ENCODE results near the gene ENDOD1.

The ENDOD1 gene

DNA sequence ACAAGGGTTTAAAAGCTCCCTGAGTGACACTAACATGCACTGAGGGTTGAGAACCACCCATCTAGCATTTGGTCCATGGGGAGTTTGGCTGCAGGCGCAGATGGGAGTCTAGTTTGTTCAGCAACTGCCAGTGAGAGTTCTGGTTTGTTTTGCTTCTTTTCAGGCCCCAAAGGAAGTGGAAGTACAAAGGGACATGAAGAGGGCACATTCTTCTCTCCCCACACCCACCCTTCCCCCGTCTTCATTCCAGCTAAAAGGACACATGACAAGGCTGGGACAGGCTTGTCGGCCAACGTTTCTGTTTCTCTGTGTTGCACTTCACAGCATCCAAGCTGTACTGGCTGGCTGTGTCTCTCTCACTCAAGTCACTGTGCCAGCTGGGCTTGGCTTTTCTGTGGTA, 8.2 kb upstream of the ENDOD1 start:
- Histone ChIP-seq H3K36me3 (ENCODE audit: control insufficient read depth, insufficient read depth, low read length) (no peaks in the 10 kb centered on the region), H3K4me1 (ENCODE audit: control insufficient read depth, insufficient read depth, low read length) (no peaks in the 10 kb centered on the region), H3K9me3 (ENCODE audit: control insufficient read depth, low read length) (no peaks in the 10 kb centered on the region), H3K9ac (ENCODE audit: low read length) (no peak overlapping the region), H3K4me3 (ENCODE audit: low read length) (no peak overlapping the region), H3K27me3 (ENCODE audit: control insufficient read depth, insufficient read depth, low read length) (no peaks in the 10 kb centered on the region)

DNA sequence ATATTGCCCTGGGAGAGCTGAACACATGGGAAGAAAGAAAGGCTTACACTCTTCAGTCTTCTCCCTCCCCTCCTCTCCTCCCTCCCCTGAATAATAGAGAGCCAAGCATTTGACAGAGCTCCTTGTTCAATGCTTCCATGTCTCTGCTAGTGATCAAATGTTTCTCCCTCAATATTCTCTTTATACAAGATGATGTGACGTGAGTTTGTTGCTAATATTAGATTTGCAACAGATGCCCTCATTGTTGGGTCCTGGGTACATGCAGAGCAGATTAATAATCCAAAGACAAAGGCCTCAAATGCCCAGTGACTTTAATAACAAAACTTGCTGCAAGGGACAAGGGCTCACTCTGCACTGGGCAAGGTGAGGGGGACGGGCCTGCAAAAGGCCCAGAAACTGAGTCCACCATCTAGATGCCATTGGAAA, 7.1 kb upstream of the ENDOD1 start:
- Histone ChIP-seq H3K9ac (ENCODE audit: low read length) (no peak overlapping the region), H3K4me3 (ENCODE audit: low read length) (no peak overlapping the region), H3K4me1 (ENCODE audit: control insufficient read depth, insufficient read depth, low read length) (no peaks in the 10 kb centered on the region), H3K36me3 (ENCODE audit: control insufficient read depth, insufficient read depth, low read length) (no peaks in the 10 kb centered on the region), H3K27me3 (ENCODE audit: control insufficient read depth, insufficient read depth, low read length) (no peaks in the 10 kb centered on the region), H3K9me3 (ENCODE audit: control insufficient read depth, low read length) (no peaks in the 10 kb centered on the region)

DNA sequence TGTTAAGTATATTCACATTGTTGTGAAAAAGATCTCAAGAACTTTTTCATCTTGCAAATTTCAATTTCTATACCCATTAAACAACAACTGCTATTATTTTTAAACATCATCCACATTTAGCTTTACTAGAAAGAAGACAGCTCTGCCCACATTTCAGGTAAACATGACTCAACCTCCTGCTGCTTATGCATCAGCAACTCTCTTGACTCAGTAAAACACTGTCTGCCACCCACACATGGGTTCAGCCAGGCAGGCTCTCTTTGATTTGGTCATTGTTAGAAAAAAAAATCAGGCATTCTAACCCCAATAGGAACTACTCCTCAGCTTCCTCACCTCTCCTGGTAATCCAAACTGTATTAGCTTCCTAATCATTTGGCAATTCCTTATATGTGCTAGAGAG, 5.1 kb upstream of the ENDOD1 start:
- no peaks in the 10 kb centered on the region for H3K36me3 ChIP-seq (ENCODE audit: control insufficient read depth, insufficient read depth, low read length)
- H3K27me3 ChIP-seq (ENCODE audit: control insufficient read depth, insufficient read depth, low read length) = no peaks in the 10 kb centered on the region
- H3K9me3 ChIP-seq (ENCODE audit: control insufficient read depth, low read length) = no peaks in the 10 kb centered on the region
- H3K4me1 ChIP-seq (ENCODE audit: control insufficient read depth, insufficient read depth, low read length) = peaks cover 8% of the 10 kb centered on the region
- no peak overlapping the region for H3K9ac ChIP-seq (ENCODE audit: low read length)
- H3K4me3 ChIP-seq (ENCODE audit: low read length) = no peak overlapping the region

DNA sequence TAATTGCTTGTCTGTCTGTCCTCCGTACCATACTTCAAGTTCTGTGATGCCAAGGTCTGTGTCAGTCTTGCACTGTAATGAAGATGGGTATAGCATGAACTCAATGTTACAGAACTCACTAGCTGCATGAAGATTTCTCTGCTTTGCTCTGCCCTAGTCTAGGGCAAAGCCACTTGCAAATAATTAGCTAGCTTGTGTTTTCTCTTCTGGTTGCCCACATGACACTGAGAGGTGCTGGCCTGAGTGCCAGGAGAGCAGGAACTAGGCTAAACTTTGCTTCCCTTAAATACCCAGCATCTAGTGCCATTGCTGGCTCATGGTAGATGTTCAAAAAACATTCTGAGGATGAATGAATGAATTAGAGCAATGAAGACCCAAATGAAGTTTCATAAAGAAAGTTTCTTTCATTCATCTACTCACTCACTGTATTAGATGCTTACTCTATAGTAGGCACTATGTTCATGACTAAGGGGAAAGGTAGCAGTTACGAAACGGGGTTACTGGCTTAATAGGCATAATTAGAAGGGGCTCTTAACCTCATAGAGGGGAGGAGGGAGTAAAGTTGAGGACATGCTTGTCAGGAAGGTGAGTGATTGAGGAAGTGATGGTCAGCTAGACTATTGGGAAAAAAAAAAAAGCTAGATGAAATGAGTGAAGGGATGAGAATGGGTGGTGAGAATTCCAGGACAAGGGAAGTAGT, 4.4 kb upstream of the ENDOD1 start:
- Histone ChIP-seq H3K9ac (ENCODE audit: low read length) (no peak overlapping the region), H3K36me3 (ENCODE audit: control insufficient read depth, insufficient read depth, low read length) (no peaks in the 10 kb centered on the region), H3K27me3 (ENCODE audit: control insufficient read depth, insufficient read depth, low read length) (no peaks in the 10 kb centered on the region), H3K9me3 (ENCODE audit: control insufficient read depth, low read length) (no peaks in the 10 kb centered on the region), H3K4me3 (ENCODE audit: low read length) (no peak overlapping the region), H3K4me1 (ENCODE audit: control insufficient read depth, insufficient read depth, low read length) (peaks cover 8% of the 10 kb centered on the region)

DNA sequence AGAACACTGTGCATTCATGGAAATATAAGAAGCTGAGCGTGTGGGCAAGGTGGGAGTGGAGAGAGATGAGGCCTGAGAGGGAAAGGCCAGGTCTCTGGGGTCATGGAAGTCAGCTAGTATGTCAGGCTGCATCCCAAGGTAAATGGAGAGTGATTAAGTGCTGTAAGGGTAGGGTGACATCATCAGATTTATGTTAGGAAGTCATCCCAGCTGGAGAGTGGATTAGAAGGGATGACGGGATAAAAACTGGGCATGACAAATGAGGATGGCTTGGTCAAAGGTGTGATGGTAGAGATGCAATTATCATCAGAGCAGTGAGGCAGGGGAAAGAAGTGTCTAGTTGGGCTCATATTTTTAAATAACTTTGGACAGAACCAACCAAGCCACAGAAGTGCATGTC, 3.5 kb upstream of the ENDOD1 start:
- peaks cover 17% of the 10 kb centered on the region for H3K4me1 ChIP-seq (ENCODE audit: control insufficient read depth, insufficient read depth, low read length)
- H3K4me3 ChIP-seq (ENCODE audit: low read length) = no peak overlapping the region
- H3K9me3 ChIP-seq (ENCODE audit: control insufficient read depth, low read length) = no peaks in the 10 kb centered on the region
- no peaks in the 10 kb centered on the region for H3K27me3 ChIP-seq (ENCODE audit: control insufficient read depth, insufficient read depth, low read length)
- no peak overlapping the region for H3K9ac ChIP-seq (ENCODE audit: low read length)
- no peaks in the 10 kb centered on the region for H3K36me3 ChIP-seq (ENCODE audit: control insufficient read depth, insufficient read depth, low read length)

DNA sequence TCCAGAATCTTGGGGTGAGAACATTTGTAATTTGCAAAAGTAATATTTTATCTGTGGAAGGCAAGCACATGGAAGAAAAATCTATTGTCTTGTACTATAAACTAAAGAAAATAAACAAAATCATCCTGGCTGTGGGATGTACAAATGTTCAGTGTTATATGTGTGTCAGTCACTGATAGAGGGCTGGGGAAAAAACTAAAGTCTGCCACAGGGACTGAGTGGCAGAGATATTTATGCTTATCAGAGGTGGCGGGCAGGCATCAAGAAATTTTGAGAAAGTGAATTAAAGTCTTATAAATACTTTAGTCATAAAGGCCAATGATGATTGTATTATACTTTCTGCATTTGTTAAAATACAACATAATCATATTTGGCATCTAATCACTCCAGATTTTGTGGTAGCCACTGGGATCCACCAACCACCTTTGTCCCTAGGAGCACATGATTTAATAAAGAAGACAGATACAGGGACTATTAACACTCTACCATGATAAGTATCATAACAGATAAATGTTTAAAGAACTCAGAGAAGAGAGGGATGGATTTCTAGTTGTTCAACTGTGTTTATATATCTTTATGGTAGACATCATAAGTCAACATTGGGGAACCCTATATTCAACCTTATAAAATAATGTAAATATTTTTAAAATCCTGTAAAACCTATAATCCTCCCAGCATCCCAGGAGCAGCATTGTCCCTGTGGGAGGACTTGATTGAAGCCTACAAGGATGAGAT, 2.6 kb upstream of the ENDOD1 start:
- Histone ChIP-seq H3K9ac (ENCODE audit: low read length) (no peak overlapping the region), H3K4me3 (ENCODE audit: low read length) (no peak overlapping the region), H3K4me1 (ENCODE audit: control insufficient read depth, insufficient read depth, low read length) (peaks cover 25% of the 10 kb centered on the region), H3K27me3 (ENCODE audit: control insufficient read depth, insufficient read depth, low read length) (no peaks in the 10 kb centered on the region), H3K36me3 (ENCODE audit: control insufficient read depth, insufficient read depth, low read length) (no peaks in the 10 kb centered on the region), H3K9me3 (ENCODE audit: control insufficient read depth, low read length) (no peaks in the 10 kb centered on the region)

DNA sequence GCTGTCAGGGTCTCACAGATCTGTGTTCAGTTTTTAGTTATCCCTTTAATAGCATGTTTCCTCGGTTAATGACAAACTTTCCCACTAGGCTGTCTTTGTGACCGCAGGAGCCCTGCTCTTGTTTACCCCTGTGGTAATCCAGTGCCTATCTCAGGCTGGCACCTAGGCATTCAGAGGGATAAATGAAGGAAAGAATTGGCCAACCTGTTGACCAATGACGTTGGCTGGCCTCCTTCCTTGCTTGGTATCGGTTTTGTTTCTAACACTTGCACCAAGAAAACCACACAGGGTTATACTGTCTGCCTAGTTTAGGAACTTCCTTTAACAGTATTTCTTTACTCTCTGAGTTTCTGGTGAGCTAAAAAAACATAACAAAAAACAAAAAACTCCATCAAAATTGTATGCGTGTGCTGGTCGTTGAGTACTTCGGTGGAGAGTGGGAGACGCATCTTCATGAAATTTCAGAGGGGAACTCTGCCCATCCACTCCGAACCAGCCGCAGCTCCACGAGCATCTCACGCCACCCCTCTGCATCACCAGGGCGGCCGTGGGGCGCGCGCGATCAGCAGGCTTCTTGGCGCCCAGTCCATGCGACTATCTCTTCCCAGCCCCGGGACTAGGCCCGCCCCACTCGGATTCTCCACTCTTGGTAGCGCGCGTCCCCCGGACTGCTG, 563 bp upstream of the ENDOD1 start:
- Histone ChIP-seq H3K9ac (ENCODE audit: low read length) (peak overlapping the region; percentile 82), H3K36me3 (ENCODE audit: control insufficient read depth, insufficient read depth, low read length) (no peaks in the 10 kb centered on the region), H3K4me1 (ENCODE audit: control insufficient read depth, insufficient read depth, low read length) (peaks cover 35% of the 10 kb centered on the region), H3K27me3 (ENCODE audit: control insufficient read depth, insufficient read depth, low read length) (no peaks in the 10 kb centered on the region), H3K9me3 (ENCODE audit: control insufficient read depth, low read length) (no peaks in the 10 kb centered on the region), H3K4me3 (ENCODE audit: low read length) (peak overlapping the region; percentile 56)

DNA sequence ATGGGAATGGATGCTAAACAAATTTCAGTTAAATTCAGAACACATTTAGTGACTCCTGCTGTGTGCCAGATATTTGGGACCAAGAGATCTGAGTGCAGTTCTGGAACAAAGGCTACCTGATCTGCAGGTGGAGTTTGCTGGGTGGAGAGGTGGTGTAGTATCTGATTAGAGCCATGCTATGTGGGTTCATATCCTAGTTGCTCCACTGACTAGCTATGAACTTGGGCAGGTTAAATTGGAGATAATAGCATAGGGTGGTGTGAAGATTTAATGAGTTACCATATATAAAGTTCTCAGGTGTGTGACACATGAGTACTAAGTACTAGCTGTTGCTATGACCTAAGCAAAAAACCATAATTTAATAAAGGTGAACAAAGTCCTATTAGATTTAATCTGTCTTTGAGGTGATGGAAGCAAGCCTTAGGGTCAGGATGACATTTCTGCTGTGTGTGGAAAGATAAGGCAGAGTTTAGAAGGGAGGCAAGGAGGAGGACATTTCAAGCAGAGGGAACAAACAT, 2.1 kb downstream of the ENDOD1 start:
- H3K9ac ChIP-seq (ENCODE audit: low read length) = no peak overlapping the region

DNA sequence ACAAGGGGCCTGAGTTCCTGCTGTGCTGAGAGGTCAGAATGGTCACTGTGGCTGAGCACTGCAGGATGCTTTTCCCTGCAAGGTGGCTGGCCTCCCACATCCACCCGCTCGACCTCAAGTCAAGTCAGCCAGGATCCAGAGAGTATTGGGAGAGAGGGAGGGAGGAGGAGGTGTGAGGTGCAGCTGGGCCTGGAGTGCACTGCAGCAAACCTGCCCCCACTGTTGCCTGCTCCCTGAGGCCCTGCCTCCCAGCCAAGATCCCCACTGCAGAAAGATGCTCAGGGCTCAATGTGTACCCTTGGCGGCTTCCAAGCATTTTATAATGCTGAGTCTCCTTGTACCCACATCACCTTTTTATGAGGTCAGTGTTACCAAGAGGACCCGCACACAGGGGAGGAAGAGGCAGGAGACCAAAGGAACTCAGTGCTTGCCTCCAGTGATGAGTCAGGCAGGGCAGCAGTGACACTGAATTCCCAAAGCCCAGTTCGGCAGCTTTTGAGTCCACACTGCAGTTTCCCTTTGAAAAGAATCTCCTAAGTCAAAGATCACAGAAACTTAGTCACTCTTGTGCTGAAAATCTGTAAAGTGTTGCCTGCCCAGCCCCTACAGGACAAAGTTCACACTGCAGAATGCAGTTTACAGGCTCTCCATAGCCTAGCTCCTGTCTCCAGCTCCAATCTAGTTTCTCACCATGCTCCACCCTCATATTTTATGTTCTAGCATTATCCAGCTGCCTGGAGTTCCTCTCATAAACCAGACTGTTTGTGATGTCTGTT, 3.1 kb downstream of the ENDOD1 start:
- H3K9me3 ChIP-seq (ENCODE audit: control insufficient read depth, low read length) = no peaks in the 10 kb centered on the region
- no peaks in the 10 kb centered on the region for H3K27me3 ChIP-seq (ENCODE audit: control insufficient read depth, insufficient read depth, low read length)
- no peak overlapping the region for H3K4me3 ChIP-seq (ENCODE audit: low read length)
- no peak overlapping the region for H3K9ac ChIP-seq (ENCODE audit: low read length)
- H3K36me3 ChIP-seq (ENCODE audit: control insufficient read depth, insufficient read depth, low read length) = no peaks in the 10 kb centered on the region
- peaks cover 35% of the 10 kb centered on the region for H3K4me1 ChIP-seq (ENCODE audit: control insufficient read depth, insufficient read depth, low read length)

More for the DNA sequence above, 2.1 kb downstream of the ENDOD1 start:
- Histone ChIP-seq H3K9me3 (ENCODE audit: control insufficient read depth, low read length) (no peaks in the 10 kb centered on the region), H3K4me1 (ENCODE audit: control insufficient read depth, insufficient read depth, low read length) (peaks cover 35% of the 10 kb centered on the region), H3K4me3 (ENCODE audit: low read length) (no peak overlapping the region), H3K27me3 (ENCODE audit: control insufficient read depth, insufficient read depth, low read length) (no peaks in the 10 kb centered on the region), H3K36me3 (ENCODE audit: control insufficient read depth, insufficient read depth, low read length) (no peaks in the 10 kb centered on the region)

DNA sequence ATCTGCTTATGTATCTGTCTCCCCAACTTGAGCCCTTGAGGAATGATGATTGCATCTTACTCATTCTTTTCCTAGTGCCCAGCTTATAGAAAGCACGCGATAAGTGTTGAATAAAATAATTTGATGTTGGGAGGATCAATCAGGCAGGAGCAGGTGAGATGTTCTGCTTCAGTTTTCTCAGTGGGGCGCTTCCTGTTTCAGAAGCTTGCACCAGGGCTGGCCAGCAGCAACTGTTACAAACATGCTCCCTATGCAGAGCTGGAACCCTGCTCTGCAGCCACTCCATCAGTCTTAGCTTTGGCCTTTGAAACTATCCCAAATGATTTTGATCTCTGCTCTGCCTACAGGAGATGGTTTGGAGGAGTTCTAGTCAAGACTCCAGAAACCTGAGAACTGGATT, 3.9 kb downstream of the ENDOD1 start:
- Histone ChIP-seq H3K27me3 (ENCODE audit: control insufficient read depth, insufficient read depth, low read length) (no peaks in the 10 kb centered on the region), H3K9ac (ENCODE audit: low read length) (no peak overlapping the region), H3K4me1 (ENCODE audit: control insufficient read depth, insufficient read depth, low read length) (peaks cover 35% of the 10 kb centered on the region), H3K4me3 (ENCODE audit: low read length) (no peak overlapping the region), H3K9me3 (ENCODE audit: control insufficient read depth, low read length) (no peaks in the 10 kb centered on the region), H3K36me3 (ENCODE audit: control insufficient read depth, insufficient read depth, low read length) (no peaks in the 10 kb centered on the region)

DNA sequence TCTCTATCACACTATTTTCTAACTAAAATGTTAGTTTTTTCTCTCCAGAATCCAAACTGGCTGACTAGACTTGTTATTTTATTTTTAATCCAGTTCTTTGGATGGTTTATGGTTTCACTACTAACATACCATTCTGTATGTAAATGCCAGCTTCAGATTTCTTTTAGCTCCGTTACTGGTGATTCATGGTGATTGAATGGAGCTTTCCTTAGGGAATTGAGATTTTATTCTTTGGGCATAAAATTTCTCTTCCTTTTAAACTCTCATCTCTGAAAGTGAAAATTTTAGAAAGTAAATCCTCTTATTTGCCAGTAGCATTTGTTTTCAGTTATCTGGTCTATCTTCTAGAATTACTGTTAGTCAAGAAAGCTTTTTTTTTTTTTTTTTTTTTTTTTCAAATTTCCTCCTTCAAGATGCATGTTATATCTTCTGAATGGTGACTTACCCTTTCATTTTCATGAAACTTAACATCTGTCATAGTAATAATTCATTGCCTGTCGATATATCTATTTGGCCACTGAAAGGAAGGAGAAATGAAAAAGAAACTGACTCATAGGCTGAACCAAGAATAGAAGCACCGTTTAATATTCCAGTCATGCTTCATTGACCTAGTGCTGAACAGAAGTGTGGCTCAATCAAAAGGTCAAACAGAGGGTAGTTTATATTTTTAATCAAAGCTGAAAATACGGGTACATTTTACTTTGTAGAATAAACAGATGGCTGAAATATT, 6.4 kb downstream of the ENDOD1 start:
- peaks cover 19% of the 10 kb centered on the region for H3K4me1 ChIP-seq (ENCODE audit: control insufficient read depth, insufficient read depth, low read length)
- H3K4me3 ChIP-seq (ENCODE audit: low read length) = no peak overlapping the region
- H3K27me3 ChIP-seq (ENCODE audit: control insufficient read depth, insufficient read depth, low read length) = no peaks in the 10 kb centered on the region
- H3K9me3 ChIP-seq (ENCODE audit: control insufficient read depth, low read length) = no peaks in the 10 kb centered on the region
- no peak overlapping the region for H3K9ac ChIP-seq (ENCODE audit: low read length)
- no peaks in the 10 kb centered on the region for H3K36me3 ChIP-seq (ENCODE audit: control insufficient read depth, insufficient read depth, low read length)
